HUDEP-2 (cell line): Measurements from ENCODE around the gene LUM.
A peak's percentile ranks its signal among the peaks of the same experiment; 100 is the strongest.
"Not testable (repeated sequence)": the region's sequence is repeated elsewhere in the genome, so short reads cannot be mapped to it uniquely, and the experiment has no call there.

Experiments used
- DNase-seq, 76 experiments: peaks; one replicate each; lab custom pipeline; 2025; ENCODE audit not compliant: unreplicated experiment in 76 of 76; lab: John Stamatoyannopoulos, UW

Gene LUM

DNA sequence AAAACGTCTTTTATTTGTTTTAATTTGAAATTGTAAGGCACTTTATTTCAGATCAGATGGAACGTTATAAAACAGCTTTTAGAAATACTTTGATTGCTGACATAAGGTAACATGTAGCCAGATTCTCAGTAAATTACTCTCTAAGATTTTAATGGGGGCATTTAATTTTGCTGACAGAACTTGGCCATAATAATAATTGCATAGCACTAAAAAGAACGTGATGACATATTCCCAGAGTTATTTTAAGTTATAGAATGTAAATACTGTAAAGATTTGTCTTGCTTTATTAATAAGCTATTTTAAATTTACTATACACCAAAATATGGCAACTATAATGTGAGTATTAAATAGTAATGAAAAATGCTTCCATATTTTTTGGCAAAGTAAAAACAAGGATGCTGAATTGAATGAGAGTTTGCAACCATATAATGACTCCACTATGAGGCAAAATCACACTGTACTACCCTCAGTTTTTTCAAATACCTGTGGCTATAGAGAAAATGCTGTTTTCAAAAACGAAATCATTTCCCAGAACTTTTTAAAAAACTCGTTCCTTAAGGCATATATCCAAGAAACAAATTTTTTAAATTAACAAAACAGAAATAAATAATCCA is 876 bp downstream of the LUM start:
- no peak for DNase-seq

DNA sequence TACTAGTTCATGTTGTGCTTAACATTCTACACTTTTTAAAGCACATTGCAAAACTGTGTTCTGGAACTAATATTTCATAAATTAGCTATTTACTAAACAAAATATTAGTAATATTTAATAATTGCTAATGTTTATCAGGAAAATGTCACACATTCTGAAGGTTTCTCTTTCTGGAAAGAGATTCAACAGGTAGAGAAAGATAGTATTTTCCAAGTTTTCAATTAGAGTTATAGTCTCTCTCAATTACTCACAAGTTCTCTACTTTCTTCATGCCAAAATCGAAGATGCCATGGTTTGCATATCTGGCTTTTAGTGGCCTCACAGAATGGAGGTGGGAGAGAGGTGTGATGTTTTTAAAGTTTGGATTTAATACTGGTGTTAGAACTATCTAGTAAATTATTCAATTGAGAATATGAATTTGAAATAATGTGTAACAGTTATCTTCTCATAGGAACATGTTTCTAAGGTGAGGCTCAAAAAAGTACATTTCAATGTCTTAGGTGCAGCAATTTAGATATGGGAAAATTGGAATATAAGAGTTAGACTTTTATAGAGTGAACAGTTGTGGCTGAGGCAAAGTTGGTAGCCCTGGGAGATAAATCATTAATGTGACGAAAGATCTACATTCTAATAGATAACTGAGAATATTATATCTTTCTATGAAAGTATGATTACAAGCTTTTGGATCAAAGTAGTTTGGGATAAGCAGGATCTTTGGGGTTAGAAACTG is 1.5 kb downstream of the LUM start:
- no peak for DNase-seq

DNA sequence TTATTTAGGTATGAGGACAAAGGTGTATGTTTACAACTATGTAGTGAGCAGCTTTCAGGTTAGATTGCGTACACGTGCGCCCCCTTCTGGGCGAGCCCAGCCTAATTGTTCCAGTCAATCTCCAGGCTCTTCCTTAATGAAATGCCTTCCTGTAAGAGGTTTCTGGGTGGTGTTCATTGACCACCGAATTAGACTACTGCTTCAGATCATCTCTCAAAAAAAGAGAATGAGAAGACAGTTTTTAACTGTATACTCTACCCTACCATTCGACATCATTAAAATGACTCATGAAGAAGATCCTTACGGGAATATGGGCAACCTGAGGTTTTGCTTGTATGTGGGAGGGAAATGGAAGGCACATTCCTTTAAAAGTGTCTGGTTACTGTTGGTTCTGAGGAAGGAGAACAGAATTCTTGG is 2.1 kb downstream of the LUM start:
- DNase-seq: peak in 30 of 76 experiments; percentile 1 to 57 (median 18)

DNA sequence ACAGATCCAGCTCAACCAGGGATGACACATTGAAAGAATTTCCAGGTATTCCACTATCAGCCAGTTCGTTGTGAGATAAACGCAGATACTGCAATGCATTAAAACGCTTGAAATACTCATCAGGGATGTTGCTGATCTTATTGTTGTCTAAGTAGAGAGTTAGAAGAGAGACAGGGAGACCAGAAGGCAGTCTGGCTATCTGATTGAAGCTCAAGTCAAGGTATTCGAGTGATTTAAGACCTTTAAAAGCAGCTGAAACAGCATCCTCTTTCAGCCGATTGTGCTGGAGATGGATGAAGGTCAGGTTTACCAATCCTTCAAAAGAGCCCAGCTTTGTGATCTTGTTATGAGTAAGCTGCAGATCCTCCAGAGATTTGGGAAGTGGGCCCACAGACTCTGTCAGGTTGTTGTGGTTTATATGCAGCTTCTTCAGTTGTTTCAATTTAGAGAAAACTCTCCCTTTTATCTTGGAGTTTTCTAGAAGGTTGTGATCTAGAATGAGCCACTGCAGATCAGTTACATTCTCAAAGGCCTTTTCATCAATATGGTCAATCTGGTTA is 3.0 kb downstream of the LUM start:
- no peak for DNase-seq

DNA sequence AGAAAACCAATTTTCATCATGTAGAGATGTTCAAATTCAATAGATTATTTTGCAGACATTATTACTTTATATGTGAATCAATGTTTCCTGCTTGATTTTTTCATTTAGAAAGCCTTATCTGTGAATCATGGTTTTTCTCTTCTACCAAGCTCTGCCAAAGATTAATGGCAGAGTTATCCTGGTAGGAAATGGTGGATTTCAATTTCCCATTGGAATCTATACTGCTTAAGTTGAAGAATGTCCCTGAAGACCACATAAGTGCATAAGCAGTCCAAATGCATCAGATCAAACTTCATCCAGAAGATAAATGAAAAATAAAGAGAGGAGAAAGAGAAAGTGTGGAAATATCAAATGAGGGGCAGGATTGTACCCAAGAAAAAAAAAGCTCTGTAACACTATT is 5.0 kb downstream of the LUM start:
- no peak for DNase-seq

DNA sequence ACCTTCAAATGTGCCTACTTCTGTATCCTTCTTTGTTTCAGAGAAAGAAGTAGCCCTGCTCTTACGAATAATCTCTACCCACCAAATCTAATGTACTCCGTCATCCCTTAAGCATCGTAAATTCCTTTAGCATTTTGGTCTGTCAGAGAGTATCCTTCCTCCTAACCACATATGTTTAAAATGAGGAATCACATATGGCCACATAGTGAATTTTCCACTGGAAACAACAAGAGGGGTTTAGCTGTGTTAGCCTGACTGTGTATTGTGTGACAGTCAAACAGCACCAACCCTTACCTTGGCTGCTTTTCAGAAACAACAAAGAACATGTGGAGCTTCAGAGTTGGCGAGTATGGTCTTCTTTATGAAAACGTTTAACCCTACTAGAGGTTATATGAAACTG is 5.5 kb downstream of the LUM start:
- no peak for DNase-seq

DNA sequence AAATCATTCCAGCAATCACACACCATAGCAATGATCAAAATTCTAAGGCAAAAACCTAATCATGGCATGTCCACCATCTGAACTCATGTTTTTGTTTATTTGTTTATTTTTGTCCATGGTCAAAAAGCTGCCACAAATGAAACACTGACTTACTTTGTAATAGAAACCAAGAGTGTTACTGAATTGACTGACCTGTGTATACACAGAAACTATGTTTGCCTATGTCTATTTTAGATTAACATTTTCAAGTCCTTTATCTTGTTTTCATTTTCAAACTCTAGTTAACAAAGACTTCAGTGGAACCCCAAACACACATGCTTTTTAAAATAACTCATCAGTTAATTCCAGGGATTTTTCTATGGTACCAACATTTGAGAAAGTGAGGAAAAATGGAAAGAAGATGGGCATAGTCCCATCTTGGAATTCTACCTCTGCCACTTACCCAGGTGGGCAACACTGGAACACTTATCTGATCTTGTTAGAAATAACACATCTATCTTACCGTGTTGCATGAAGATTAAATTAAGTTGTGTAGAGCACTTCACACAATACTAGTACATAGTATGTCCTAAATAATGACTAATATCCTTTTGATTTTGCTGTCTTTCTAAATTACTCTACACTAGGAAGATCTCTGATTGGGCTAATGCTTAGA is 6.4 kb downstream of the LUM start:
- DNase-seq: no peak

DNA sequence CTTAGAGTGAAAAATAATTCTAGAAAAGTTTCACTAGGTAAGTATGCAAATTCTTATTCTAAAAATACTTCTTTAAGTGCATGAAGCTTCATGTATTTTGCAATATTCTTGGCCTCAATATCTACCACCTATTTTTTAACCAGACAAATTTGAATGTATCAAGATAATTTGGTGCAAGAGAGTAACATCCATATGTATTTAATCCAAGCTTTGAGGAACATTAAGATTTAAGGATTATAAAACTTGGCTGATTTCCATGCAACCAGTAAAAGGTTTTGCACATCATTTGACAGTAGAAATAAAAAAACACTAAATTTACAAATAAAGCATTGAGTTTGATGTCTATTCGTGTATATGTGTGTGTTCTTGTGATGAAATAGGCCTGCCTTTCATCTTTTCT is 7.7 kb downstream of the LUM start:
- no peak for DNase-seq

DNA sequence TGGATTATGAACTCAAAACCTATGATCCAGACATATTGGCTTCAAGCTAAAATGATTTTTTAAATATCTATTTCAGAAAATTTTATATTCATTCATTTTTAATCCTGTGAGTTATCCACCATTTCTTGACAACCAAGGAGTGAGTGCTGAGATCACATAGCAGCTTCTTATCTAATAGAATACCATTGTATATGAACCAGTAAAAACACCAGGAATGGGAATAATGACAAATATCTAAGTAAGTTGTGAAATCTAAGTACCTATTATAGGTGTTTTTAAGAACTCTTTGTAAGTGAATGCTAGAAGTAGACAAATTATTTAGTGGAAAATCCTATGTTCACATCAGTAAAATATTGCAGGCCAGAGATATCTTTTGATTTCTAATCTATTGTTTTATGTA is 8.2 kb downstream of the LUM start:
- DNase-seq: no peak

DNA sequence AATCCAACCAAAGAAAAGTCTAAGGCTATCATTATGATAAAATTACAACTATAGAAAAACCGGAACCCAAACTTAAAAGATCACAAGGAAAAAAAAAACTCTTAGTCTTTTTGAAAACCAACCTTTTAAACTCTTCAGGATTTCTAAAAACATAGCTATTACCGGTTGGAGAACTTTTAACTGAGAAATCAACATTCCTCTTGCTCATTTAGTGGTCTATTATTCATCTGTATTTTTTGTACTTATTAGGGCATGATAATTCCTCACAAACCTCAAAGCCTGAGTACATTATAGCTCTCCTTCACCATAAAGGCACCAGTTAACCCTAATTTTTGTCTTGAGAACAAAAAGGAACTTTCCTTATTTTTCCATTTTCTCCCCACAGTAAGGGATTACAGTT is 10.4 kb downstream of the LUM start:
- no peak for DNase-seq

DNA sequence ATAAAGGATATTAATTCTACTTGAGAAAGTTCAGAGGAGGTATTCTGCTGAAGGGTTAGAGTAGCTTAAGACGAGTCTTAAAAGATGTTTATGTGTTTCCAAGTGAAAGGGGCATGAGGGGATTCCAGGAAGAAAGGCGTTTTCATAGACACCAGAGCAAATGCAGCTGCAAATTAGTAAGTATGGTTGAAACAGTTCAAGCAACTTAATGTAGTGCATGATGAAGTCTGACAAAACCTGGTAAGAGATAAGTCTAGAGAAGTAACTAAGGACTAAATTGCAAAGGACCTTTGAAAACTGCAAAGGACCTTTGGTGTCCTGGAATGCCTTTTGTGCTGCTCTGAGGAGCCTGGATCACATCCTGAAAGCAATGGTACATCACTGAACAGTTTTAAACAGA is 11.5 kb downstream of the LUM start:
- DNase-seq: no peak

DNA sequence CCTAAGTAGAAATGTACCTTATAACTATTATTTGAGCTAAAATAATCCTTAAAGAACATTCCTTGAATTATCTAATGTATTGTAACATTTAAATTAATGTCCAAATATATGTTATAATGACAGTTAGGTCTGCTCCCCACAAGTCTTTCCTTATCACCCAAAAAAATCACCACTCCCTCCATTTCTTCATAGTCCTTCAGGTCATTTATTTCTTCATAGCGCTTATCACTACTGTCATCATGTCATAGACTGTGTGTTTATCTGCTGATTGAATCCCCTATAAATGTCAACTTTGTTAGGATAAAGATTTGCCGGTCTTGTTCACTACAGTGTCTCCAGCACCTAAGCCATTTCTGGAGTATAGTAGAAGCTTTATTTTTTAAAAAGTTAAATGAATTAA is 12.0 kb downstream of the LUM start:
- DNase-seq: no peak

DNA sequence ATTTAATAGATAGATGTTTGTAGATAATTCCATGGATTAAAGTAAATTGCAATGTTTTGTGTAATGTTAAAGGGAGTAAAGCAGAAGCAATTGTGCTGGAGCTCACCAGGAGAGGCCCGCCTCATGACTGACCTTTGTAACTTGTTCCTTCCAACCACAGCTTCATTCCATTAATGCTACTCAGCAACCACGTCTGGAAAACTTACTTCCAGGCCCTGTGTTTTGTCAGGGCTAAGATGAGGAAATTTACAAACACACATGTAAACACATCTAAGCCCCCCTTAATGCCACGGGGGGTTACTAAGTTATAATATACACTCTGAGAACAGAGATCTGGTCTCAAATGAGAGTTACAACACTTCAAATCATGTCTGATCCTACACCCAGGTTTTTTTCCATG is 12.4 kb downstream of the LUM start:
- no peak for DNase-seq

DNA sequence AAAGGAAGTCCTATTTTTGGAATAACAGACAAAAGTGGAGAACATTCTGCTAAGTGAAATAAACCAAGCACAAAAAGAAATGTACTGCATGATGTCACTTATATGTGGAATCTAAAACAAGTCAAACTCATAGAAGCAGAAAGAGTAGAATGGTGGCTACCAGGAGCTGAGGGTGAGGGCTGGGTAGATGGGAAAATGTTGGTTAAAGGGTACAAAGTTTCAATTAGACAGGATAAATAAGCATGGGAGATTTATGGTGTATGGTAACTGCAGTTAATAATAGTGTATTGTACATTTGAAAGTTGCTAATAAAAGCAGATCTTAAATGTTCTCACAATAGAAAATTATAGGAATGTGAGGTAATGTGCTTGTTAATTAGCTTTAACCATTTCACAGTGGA is 12.8 kb downstream of the LUM start:
- DNase-seq: no peak

DNA sequence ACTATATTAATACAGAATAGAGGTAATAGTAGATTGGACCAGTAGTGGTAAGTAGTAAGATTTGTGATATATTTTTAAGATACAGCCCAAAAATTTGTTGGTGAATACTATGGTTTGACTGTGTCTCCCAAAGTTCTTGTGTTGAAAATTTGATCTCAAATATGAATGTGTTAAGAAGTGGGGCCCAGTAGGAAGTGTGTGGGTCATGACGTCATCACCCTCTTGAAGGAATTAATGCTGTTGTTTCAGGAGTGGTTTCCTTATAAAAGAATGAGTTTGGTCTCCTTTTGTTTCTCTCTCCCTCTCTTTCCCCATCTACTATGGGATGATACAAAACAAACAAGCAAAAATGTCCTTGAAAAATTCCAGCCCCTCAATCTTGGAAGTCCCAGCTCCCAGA is 16.3 kb downstream of the LUM start:
- no peak for DNase-seq

DNA sequence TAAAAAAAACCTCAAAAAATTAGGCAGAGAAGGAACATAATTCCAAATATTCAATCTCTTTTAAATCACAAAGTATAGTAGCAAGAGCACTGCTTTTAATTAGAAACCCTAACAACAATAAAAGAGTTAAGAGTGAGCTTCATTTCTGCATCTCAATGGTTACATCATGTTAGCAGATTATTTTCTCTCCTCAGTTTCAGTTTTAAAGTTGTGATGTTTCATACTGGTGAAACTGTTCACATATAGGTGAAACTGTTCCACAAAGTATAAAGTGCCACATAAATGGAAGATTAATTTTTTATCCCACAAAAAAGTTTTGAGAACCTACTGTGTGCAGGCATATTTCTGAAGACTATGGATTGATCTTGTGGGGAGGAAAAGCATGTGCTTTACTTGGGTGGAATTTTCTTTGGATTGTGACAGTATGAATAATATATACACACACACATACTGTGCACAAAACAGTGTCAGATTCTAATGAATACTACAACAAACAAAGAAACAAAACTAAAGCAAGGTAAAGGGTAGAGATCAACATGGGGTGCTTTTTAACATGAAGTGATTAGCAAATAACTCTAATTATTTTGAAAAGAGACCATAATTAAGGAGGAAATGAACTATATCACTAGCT is 17.1 kb downstream of the LUM start:
- DNase-seq: no peak

DNA sequence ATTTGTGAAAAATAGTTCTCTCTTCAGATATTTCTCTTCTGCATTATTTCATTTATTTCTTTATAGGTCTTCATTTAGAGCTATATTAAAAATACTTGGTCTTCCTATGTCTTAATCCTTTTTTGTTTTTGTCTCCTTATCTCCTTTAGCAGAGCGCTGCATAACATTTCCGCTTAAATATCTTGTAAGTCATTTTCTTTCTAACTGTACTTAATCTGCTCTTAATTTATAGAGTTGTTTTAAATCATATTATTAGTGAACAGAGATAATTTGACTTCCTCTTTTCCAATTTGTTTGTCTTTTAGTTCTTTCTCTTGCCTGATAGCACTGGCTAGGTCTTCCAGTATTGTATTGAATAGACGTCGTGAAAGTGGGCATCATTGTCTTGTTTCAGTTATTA is 18.0 kb downstream of the LUM start:
- DNase-seq: no peak

DNA sequence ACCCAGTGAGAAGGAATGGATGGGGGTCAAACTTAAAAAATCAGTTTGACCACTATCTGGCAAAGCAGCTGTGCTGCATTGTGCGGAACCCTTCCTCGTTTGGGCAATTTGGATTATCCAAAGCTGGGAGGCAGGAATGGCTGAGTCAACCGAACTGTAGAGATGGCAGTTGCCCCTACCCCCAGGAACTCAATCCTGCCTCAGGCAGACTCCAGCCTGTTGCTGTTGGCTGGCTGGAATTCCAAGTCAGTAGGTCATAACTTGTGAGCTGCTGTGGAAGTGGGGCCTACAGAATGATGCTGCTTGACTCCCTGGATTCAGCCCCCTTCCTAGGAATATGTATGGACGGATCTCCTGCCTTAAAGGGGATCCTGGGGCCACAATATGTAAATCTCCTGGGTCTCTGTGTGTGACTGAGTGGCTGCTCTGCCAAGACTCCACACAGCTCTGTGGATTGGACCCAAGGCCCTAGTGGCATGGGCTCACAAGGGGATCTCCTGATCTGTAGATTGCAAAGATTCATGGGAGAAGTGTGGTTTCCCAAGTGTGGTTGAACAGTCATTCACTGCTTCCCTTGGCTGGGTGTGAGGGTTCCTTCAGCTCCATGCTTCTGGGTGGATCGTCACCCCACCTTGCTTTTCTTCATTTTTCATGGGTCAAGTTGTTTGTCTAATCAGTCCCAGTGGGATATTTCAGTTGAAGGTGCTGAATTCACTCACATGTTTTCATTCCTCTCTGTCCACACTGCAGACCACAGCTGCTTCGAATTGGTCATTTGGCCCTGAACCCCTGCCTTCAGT is 19.2 kb downstream of the LUM start:
- DNase-seq: no peak

DNA sequence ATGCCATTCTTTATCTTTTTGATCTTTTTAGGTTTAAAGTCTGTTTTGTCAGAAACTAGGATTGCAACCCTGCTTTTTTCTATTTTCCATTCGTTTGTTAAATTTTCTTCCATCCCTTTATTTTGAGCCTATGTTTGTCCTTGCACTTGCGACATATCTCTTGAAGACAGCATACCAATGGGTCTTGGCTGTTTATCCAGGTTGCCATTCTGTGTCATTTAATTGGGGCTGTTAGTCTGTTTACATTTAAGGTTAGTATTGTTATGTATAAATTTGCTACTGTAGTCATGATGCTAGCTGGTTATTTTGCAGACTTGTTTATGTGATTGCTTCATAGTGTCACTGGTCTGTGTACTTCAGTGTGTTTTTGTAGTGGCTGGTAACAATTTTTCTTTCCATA is 21.3 kb downstream of the LUM start:
- DNase-seq: not testable (repeated sequence)

DNA sequence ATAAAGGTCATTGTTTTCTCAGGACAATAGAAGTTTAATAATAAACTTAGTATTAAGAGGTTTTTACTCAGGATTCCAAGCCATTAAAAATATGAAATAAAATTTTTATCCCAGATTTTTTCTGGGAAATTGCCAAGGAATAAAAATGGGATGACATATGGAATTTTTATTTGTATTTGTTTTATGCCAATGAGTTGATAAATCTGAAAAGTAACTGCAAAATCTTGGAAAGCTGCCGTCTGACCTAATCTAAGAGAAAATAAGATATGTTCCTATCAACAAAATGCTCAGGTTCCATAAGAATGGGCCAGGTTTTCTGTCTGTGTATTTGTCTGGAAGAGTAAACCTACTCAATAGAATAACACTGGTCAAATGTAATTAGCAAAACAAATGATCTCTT is 31.3 kb downstream of the LUM start:
- no peak for DNase-seq

DNA sequence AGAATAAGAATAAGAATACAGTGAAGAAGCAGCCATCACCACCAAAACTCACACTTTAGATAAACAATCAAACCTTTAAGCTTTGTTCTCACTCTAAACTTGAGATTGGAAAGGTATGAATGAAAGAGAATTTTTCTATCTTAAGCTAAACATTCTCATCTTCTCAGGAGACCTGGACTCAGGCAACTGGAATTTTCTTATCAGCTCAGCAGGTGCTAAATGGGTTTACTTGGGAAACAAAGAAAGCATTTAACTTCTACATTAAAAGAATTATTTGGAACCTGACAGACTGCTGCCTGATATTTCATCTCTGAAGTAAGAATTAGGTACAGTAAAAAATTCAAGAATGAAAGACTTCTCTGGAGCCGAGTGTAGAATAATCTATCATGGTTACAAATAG is 32.8 kb downstream of the LUM start:
- no peak for DNase-seq
